Osteoblast (primary cell): ENCODE measurements around the gene SLIT3. TPM values are rescaled to one million over a fixed set of nuclear protein-coding genes. Genes with fewer than 3 reads are reported as not detected.

Source experiments
- DNase-seq: peaks from one replicate; pipeline ENCODE4 v3.0.0; 2011; ENCODE audit warnings: low spot score, mixed read lengths; ENCODE audit not compliant: insufficient read length; ENCODE audit errors: missing footprints
- H2AFZ ChIP-seq: 2 replicates; pipeline ENCODE4 v1.6.0; 2011; ENCODE audit warnings: mild to moderate bottlenecking, low read length
- H3K27ac ChIP-seq: 2 replicates; pipeline ENCODE4 v1.5.1; 2011; ENCODE audit warnings: mild to moderate bottlenecking, low read depth, low read length, moderate library complexity
- H3K27me3 ChIP-seq: 2 replicates; pipeline ENCODE4 v1.6.0; 2012; ENCODE audit warnings: mild to moderate bottlenecking, control low read depth, inconsistent platforms, low read length, moderate library complexity; ENCODE audit not compliant: insufficient read depth
- H3K36me3 ChIP-seq: 2 replicates; pipeline ENCODE4 v1.5.1; 2011; ENCODE audit warnings: mild to moderate bottlenecking, low read length, control low read depth, moderate library complexity; ENCODE audit not compliant: insufficient read depth
- H3K4me1 ChIP-seq: 2 replicates; pipeline ENCODE4 v1.5.1; 2011; ENCODE audit warnings: mild to moderate bottlenecking, low read length, control low read depth, moderate library complexity; ENCODE audit not compliant: insufficient read depth
- H3K4me2 ChIP-seq: 2 replicates; pipeline ENCODE4 v1.6.0; 2011; ENCODE audit warnings: mild to moderate bottlenecking, low read length; ENCODE audit not compliant: insufficient read depth
- H3K4me3 ChIP-seq: fragments of 200-600 bp; sonication (generic); 3 replicates; pipeline ENCODE4 v1.5.1; 2012; ENCODE audit warnings: mild to moderate bottlenecking, low read length, inconsistent platforms; ENCODE audit not compliant: insufficient read depth
- H3K79me2 ChIP-seq: 2 replicates; pipeline ENCODE4 v1.6.0; 2012; ENCODE audit warnings: mild to moderate bottlenecking, low read length, control low read depth, inconsistent platforms; ENCODE audit not compliant: insufficient read depth
- H3K9me3 ChIP-seq: 2 replicates; pipeline ENCODE4 v1.5.1; 2011; ENCODE audit warnings: low read depth, low read length, control low read depth
- H4K20me1 ChIP-seq: 2 replicates; pipeline ENCODE4 v1.6.0; 2012; ENCODE audit warnings: mild to moderate bottlenecking, low read length, control low read depth; ENCODE audit not compliant: insufficient read depth
- CTCF ChIP-seq: IDR thresholded peaks from 2 replicates; pipeline ENCODE4 v1.5.1; 2011; ENCODE audit warnings: mild to moderate bottlenecking, low read depth, low read length, moderate library complexity; ENCODE audit errors: extremely low read depth
- total RNA-seq: library from RNA; depleted of rRNA; stranded (reverse); fragments of >200 nt; gene quantifications from 2 replicates; pipeline ENCODE4 v1.2.3, GENCODE V29; 2012

SLIT3 gene
- total RNA-seq, 1 donor: 37.6 TPM

- TF ChIP-seq CTCF: no peak
- Histone ChIP-seq H4K20me1 (no peaks in the 10 kb centered on the region), H3K79me2 (no peaks in the 10 kb centered on the region), H3K9me3 (no peaks in the 10 kb centered on the region), H2AFZ (no peak overlapping the region), H3K4me3 (no peak overlapping the region), H3K4me1 (no peaks in the 10 kb centered on the region), H3K27ac (no peak overlapping the region), H3K4me2 (no peak overlapping the region), H3K36me3 (no peaks in the 10 kb centered on the region), H3K27me3 (no peaks in the 10 kb centered on the region)
- DNase-seq: peak; percentile 29
These were observed 629.9 kb downstream of the SLIT3 start for GRCh38 chr5:168670881-168671575.

- Histone ChIP-seq H3K27me3 (no peaks in the 10 kb centered on the region), H3K4me1 (no peaks in the 10 kb centered on the region), H3K9me3 (no peaks in the 10 kb centered on the region), H3K36me3 (no peaks in the 10 kb centered on the region), H3K27ac (no peak overlapping the region), H3K4me2 (no peak overlapping the region), H3K4me3 (no peak overlapping the region), H3K79me2 (no peaks in the 10 kb centered on the region), H4K20me1 (no peaks in the 10 kb centered on the region), H2AFZ (no peak overlapping the region)
- DNase-seq: no peak
- no peak for TF ChIP-seq CTCF
These were observed 631.1 kb downstream of the SLIT3 start for GRCh38 chr5:168669668-168670378.

DNA sequence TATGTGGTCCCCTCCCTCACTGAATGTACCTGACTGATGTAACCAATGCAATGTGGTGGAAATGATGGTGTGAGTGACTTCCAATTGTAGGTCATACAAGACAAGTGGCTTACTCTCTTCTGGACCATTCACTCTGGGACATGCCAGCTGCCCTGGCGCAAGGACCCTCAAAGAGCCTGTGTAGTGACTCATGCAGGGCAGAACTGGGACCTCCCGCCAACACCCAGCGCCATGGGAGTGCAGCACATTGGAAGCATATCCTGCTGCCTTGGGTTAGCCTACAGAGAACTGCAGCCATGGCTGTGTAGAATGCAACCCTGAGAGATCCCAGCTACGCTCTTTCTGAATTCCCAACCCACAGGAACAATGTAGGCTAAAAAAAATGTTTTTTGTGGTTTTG is 631.8 kb downstream of the SLIT3 start:
- H3K4me2 ChIP-seq: no peak overlapping the region
- H4K20me1 ChIP-seq: no peaks in the 10 kb centered on the region
- TF ChIP-seq CTCF: no peak
- no peak overlapping the region for H2AFZ ChIP-seq
- H3K36me3 ChIP-seq: no peaks in the 10 kb centered on the region
- no peak overlapping the region for H3K27ac ChIP-seq
- H3K4me3 ChIP-seq: no peak overlapping the region
- no peaks in the 10 kb centered on the region for H3K79me2 ChIP-seq
- H3K27me3 ChIP-seq: no peaks in the 10 kb centered on the region
- DNase-seq: no peak
- H3K4me1 ChIP-seq: no peaks in the 10 kb centered on the region
- H3K9me3 ChIP-seq: no peaks in the 10 kb centered on the region

GRCh38 chr5:168668078-168668477 is 632.9 kb downstream of the SLIT3 start:
- no peak overlapping the region for H3K4me3 ChIP-seq
- no peak overlapping the region for H3K4me2 ChIP-seq
- no peaks in the 10 kb centered on the region for H3K9me3 ChIP-seq
- H2AFZ ChIP-seq: no peak overlapping the region
- H3K27ac ChIP-seq: no peak overlapping the region
- no peaks in the 10 kb centered on the region for H3K79me2 ChIP-seq
- no peaks in the 10 kb centered on the region for H4K20me1 ChIP-seq
- no peak for TF ChIP-seq CTCF
- H3K4me1 ChIP-seq: no peaks in the 10 kb centered on the region
- H3K36me3 ChIP-seq: no peaks in the 10 kb centered on the region
- no peak for DNase-seq
- H3K27me3 ChIP-seq: no peaks in the 10 kb centered on the region
